ENCODE data around the gene PRICKLE2. TPM values are rescaled to one million over a fixed set of nuclear protein-coding genes. Genes with fewer than 3 reads are reported as not detected.

PRICKLE2 gene
- total RNA-seq, 1 experiment from 2014 or later = 5.6 TPM

GRCh38 chr3:64244011-64244942, 19.0 kb upstream of the PRICKLE2 start (continued):
- no peak for TF ChIP-seq HMGXB4 (CRISPR knock-in tag; IDR thresholded peaks at IDR 0.05)
- TF ChIP-seq TP53 (CRISPR knock-in tag; IDR thresholded peaks at IDR 0.05) = no peak
- TF ChIP-seq SP1 (CRISPR knock-in tag; conservative IDR thresholded peaks at IDR 0.05) = no peak
- no peak for TF ChIP-seq FOXP4 (CRISPR knock-in tag; IDR thresholded peaks at IDR 0.05)
- TF ChIP-seq MXD4 (CRISPR knock-in tag; IDR thresholded peaks at IDR 0.05; ENCODE audit: borderline replicate concordance) = no peak

- CTCF ChIA-PET = no interaction called here
- peaks cover 4% of the 10 kb centered on the region for H3K9me3 Mint-ChIP-seq
- TF ChIP-seq SMAD3 (CRISPR knock-in tag; IDR thresholded peaks at IDR 0.05; ENCODE audit: borderline replicate concordance) = no peak
- TF ChIP-seq NFE2L1 (CRISPR knock-in tag; IDR thresholded peaks at IDR 0.05) = no peak
- TF ChIP-seq FOXJ3 (CRISPR knock-in tag; IDR thresholded peaks at IDR 0.05; ENCODE audit: borderline replicate concordance) = no peak
- TF ChIP-seq FOXK1 (CRISPR knock-in tag; IDR thresholded peaks at IDR 0.05) = no peak
- TF ChIP-seq NFATC4 (CRISPR knock-in tag; IDR thresholded peaks at IDR 0.05) = no peak
- no peak for TF ChIP-seq PRDM15 (CRISPR knock-in tag; IDR thresholded peaks at IDR 0.05)
- TF ChIP-seq ATF3 (CRISPR knock-in tag; conservative IDR thresholded peaks at IDR 0.05) = no peak
- no peak for TF ChIP-seq ZNF232 (CRISPR knock-in tag; IDR thresholded peaks at IDR 0.05)
- TF ChIP-seq RORB (CRISPR knock-in tag; IDR thresholded peaks at IDR 0.05) = no peak
- no peak for TF ChIP-seq ZNF512 (CRISPR knock-in tag; IDR thresholded peaks at IDR 0.05; ENCODE audit: borderline replicate concordance)
- no peak for TF ChIP-seq ZNF121 (CRISPR knock-in tag; IDR thresholded peaks at IDR 0.05)
- no peak for TF ChIP-seq MXD4 (CRISPR knock-in tag; IDR thresholded peaks at IDR 0.05; ENCODE audit: borderline replicate concordance)
- no peaks in the 10 kb centered on the region for H3K27me3 Mint-ChIP-seq (ENCODE audit: low read depth)
- peaks cover 3% of the 10 kb centered on the region for H3K36me3 Mint-ChIP-seq
- ATAC-seq = no peak
- H3K4me1 Mint-ChIP-seq = peaks cover 14% of the 10 kb centered on the region
- H3K27ac Mint-ChIP-seq = no peak overlapping the region
- no peak for DNase-seq (ENCODE audit: low spot score)
- POLR2A ChIA-PET = no interaction called here
- H3K4me3 Mint-ChIP-seq = no peak overlapping the region
Measured at GRCh38 chr3:64242435-64242834, 17.2 kb upstream of the PRICKLE2 start.
